Calu3 (cell line): ENCODE data around the gene SMAD5. TPM values are rescaled to one million over a fixed set of nuclear protein-coding genes. Genes with fewer than 3 reads are reported as not detected.

Experiments used
- BruUV-seq: library from RNA; stranded (reverse); fragments of 400-500 nt; replicated peaks from 2 replicates; lab custom pipeline; 2021; lab: Mats Ljungman, UMichigan
- CTCF ChIA-PET: fragments of 300-600 bp; sonication (Branson Sonifier 250); formaldehyde crosslinking; loops from one replicate; lab custom pipeline; 2022; ENCODE audit warnings: antibody characterized with exemption; lab: Charles Lee
- DNase-seq: peaks from one replicate; pipeline ENCODE4 v3.0.0; 2022
- H3K27ac Mint-ChIP-seq: one replicate; pipeline ENCODE4 v1.8.0; 2022; ENCODE audit warnings: mixed read lengths; ENCODE audit not compliant: unreplicated experiment
- H3K27me3 Mint-ChIP-seq: one replicate; pipeline ENCODE4 v1.8.0; 2022; ENCODE audit warnings: mixed read lengths; ENCODE audit not compliant: unreplicated experiment
- H3K36me3 Mint-ChIP-seq: one replicate; pipeline ENCODE4 v1.8.0; 2022; ENCODE audit warnings: mild to moderate bottlenecking, moderate library complexity, mixed read lengths; ENCODE audit not compliant: insufficient read depth, unreplicated experiment
- H3K4me1 Mint-ChIP-seq: one replicate; pipeline ENCODE4 v1.8.0; 2022; ENCODE audit warnings: mild to moderate bottlenecking, low read depth, mixed read lengths; ENCODE audit not compliant: unreplicated experiment
- H3K4me3 Mint-ChIP-seq: one replicate; pipeline ENCODE4 v1.8.0; 2022; ENCODE audit warnings: mild to moderate bottlenecking, low read depth, moderate library complexity, mixed read lengths; ENCODE audit not compliant: unreplicated experiment
- H3K9me3 Mint-ChIP-seq: one replicate; pipeline ENCODE4 v1.8.0; 2022; ENCODE audit warnings: low read depth, mixed read lengths; ENCODE audit not compliant: unreplicated experiment
- intact Hi-C: fragments of 100-400 bp; cut with micrococcal nuclease; formaldehyde crosslinking; loops from one replicate; pipeline ENCODE4 v1.10.0; 2022; ENCODE audit not compliant: unreplicated experiment
- total RNA-seq: library from RNA; stranded (reverse); gene quantifications from 2 replicates; pipeline ENCODE4 v1.2.3, GENCODE V29; 2022
- TF ChIP-seq, protein P1 (sequence below): fragments of 200-600 bp; IDR thresholded peaks from one replicate; pipeline ENCODE4 v1.8.0; 2022; ENCODE audit warnings: antibody characterized with exemption; ENCODE audit not compliant: unreplicated experiment

The SMAD5 gene
- total RNA-seq, 1 experiment from 2014 or later, result 94.2 TPM

DNA sequence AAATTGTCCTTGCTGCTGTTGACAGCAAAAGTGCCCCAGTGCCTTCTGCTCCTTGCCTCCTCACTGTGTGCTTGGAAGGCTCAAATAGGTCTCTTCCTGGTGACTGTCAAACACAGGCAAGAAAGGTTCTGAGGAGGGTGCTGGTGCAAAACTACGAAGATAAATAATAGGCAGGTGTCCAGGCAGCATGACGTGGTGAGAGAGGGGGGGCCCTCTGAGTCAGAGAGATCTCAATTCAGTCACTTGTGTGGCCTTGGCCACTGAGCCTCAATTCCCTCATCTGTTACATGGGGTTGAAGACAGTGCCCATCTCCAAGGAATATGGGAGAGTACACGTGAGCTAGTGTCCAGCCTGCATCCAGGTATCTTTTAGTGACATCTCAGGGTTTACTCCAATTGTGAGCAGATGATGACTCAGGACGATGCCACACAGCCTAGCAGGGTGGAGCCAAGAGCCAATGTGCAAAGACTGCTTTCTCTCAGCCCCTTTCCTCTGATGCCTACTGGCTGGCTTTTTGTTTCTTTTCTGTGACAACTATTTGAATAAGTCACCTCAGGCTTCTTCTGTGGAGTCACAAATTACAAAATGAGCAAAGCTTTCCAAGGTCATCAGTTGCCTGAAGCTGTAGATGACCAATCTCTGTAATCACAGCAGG, 90.1 kb downstream of the SMAD5 start:
- no TSS peak for BruUV-seq
- DNase-seq, result no peak
- H3K27me3 Mint-ChIP-seq, result peaks cover 20% of the 10 kb centered on the region
- H3K9me3 Mint-ChIP-seq, result peaks cover 4% of the 10 kb centered on the region
- H3K4me3 Mint-ChIP-seq, result no peak overlapping the region
- intact Hi-C loops, result no loop called here
- peaks cover 5% of the 10 kb centered on the region for H3K4me1 Mint-ChIP-seq
- TF ChIP-seq, protein P1, sequence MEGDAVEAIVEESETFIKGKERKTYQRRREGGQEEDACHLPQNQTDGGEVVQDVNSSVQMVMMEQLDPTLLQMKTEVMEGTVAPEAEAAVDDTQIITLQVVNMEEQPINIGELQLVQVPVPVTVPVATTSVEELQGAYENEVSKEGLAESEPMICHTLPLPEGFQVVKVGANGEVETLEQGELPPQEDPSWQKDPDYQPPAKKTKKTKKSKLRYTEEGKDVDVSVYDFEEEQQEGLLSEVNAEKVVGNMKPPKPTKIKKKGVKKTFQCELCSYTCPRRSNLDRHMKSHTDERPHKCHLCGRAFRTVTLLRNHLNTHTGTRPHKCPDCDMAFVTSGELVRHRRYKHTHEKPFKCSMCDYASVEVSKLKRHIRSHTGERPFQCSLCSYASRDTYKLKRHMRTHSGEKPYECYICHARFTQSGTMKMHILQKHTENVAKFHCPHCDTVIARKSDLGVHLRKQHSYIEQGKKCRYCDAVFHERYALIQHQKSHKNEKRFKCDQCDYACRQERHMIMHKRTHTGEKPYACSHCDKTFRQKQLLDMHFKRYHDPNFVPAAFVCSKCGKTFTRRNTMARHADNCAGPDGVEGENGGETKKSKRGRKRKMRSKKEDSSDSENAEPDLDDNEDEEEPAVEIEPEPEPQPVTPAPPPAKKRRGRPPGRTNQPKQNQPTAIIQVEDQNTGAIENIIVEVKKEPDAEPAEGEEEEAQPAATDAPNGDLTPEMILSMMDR, result no peak
- no peaks in the 10 kb centered on the region for H3K36me3 Mint-ChIP-seq
- H3K27ac Mint-ChIP-seq, result no peak overlapping the region
- CTCF ChIA-PET, result no interaction called here

DNA sequence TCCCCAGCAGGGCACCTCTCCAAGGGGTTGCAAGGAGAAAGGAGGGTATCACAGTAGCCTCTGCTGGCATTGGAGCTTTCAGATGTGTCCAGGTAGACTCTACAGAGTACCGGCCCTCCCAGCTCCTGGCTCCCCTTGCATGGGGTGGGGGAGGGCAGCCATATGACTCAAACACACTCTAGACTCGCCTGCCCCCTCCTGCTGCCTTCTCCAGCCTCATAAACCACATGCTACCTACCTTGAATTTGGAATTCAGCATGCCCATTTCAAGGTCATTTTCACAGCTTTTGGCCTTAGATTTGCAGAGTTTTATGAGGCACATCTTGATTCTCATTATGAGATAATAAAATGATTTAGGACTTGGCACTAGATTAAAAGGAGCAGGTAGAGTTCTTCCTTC, 93.2 kb downstream of the SMAD5 start:
- no TSS peak for BruUV-seq
- CTCF ChIA-PET, result no interaction called here
- TF ChIP-seq, protein P1, result no peak
- intact Hi-C loops, result no loop called here
- Mint-ChIP-seq H3K36me3 (no peaks in the 10 kb centered on the region), H3K27me3 (peaks cover 45% of the 10 kb centered on the region), H3K4me3 (no peak overlapping the region), H3K9me3 (peaks cover 4% of the 10 kb centered on the region), H3K4me1 (peaks cover 5% of the 10 kb centered on the region), H3K27ac (no peak overlapping the region)
- no peak for DNase-seq

DNA sequence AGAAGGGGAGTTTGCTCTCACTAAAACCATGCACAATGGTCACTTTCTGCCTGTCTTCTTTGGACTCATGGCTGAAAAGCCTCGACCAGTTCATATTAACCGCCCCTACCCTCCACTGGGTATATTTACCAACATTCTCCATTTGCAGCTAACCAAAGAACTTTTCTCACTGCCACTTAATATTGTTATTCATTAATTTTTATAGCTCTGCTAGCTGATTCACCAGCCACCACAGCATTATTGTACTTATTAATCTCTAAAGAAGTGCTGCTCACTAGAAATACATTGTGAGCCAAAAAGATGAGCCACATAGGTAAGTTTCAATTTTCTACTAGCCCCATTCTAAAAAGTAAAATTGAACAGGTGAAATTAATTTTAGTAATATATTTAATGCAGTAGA, 93.8 kb downstream of the SMAD5 start:
- CTCF ChIA-PET, result no interaction called here
- Mint-ChIP-seq H3K36me3 (no peaks in the 10 kb centered on the region), H3K27me3 (peaks cover 50% of the 10 kb centered on the region), H3K4me3 (no peak overlapping the region), H3K4me1 (peaks cover 5% of the 10 kb centered on the region), H3K9me3 (peaks cover under 1% of the 10 kb centered on the region), H3K27ac (no peak overlapping the region)
- no peak for DNase-seq
- TF ChIP-seq, protein P1, result no peak
- intact Hi-C loops, result no loop called here
- BruUV-seq, result no TSS peak

DNA sequence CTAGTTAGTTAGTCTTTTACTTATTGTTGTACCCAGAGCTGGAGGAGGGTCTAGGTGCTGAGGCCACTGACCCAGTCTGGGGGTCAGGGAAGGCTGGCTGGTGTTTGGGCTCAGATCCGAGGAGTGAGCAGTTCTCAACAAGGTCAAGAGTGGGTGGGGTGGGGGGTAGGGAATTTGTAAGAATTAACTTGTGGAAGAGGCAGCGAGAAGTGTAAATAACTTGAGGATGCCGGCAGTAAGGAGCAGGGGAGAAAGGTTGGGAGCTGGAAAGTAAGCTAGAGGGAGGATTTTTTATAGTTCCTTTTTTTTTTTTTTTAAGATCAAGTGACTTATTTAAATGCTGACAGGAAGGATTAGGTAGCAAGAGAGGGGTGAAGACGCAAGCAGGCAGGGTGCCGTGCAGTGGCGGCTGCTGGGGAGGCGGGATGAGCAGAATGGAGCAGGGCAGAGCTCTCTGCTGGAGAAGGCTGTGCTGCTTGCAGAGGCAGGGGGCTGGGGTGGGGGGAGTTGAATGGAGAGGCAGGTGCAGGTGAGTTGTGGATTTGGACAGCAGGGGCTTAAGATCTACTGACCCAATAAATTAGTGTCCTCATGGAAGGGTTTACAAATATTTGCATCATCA, 95.6 kb downstream of the SMAD5 start:
- Mint-ChIP-seq H3K36me3 (no peaks in the 10 kb centered on the region), H3K27ac (no peak overlapping the region), H3K4me3 (no peak overlapping the region), H3K4me1 (peaks cover 5% of the 10 kb centered on the region), H3K9me3 (no peaks in the 10 kb centered on the region), H3K27me3 (peaks cover 50% of the 10 kb centered on the region)
- DNase-seq, result no peak
- no TSS peak for BruUV-seq
- intact Hi-C loops, result no loop called here
- CTCF ChIA-PET, result interaction anchor here (0.6 kb wide), 1 partner anchor 219 kb away, joined by 3 read pairs; no protein-coding TSS in a partner anchor
- TF ChIP-seq, protein P1, result no peak
